ENCODE data around the gene CAB39L. TPM values are rescaled to one million over a fixed set of nuclear protein-coding genes. Genes with fewer than 3 reads are reported as not detected.
"Not testable (repeated sequence)": the region's sequence is repeated elsewhere in the genome, so short reads cannot be mapped to it uniquely, and the experiment has no call there.

The CAB39L gene
- total RNA-seq, 1 donor from 2014 or later, result 6.6 TPM

DNA sequence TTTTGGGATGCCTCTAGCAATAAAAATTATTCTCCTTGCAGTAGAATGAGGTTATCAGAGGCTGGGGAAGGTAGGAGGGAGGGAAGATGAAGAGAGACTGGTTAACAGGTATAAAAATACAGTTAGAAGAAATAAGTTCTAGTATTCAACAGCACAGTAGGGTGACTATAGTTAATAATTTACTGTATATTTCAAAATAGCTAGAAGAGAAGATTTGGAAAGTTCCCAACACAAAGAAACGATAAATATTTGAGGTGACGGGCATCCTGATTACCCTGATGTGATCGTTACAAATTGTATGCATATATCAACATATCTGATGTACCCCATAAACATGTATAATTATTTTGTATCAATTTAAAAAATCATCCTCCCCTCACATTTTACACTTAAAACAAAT lies 102.3 kb downstream of the CAB39L start:
- no peak for FAIRE-seq
- H3K27me3 ChIP-seq (ENCODE audit: control insufficient read depth, insufficient read depth, low read length), result no peaks in the 10 kb centered on the region
- DNase-seq (ENCODE audit: low read depth), result no peak
- no peaks in the 10 kb centered on the region for H3K36me3 ChIP-seq (ENCODE audit: control insufficient read depth, insufficient read depth, low read length)
- TF ChIP-seq CTCF (IDR thresholded peaks at IDR 0.05; ENCODE audit: insufficient read depth, low read length, severe bottlenecking), result no peak
- H3K4me3 ChIP-seq (ENCODE audit: low read depth, low read length), result no peak overlapping the region

DNA sequence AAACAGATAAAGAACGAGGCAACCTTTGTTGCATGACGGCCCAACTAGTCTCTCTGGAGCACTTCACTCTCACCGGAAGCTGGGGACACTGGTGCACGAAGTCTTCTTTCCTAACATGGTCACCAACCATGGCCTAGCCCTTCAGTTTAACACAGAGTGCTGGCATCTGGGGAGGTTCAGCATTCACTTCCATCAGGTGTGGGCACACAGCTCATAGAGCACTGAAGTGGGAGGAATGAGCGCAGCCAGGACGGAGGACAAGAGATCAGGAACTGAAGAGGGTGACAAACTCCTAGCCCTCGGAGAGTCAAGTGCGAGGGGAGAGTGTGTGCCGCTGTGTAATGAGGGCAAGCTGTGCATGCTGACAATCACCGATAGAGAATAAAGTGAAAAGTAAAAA lies 103.7 kb downstream of the CAB39L start:
- TF ChIP-seq CTCF (IDR thresholded peaks at IDR 0.05; ENCODE audit: insufficient read depth, low read length, severe bottlenecking), result no peak
- no peak for FAIRE-seq
- no peak for DNase-seq (ENCODE audit: low read depth)
- Histone ChIP-seq H3K36me3 (ENCODE audit: control insufficient read depth, insufficient read depth, low read length) (no peaks in the 10 kb centered on the region), H3K4me3 (ENCODE audit: low read depth, low read length) (no peak overlapping the region), H3K27me3 (ENCODE audit: control insufficient read depth, insufficient read depth, low read length) (no peaks in the 10 kb centered on the region)

GRCh38 chr13:49336655-49337054 lies 107.2 kb downstream of the CAB39L start:
- no peak for TF ChIP-seq CTCF (IDR thresholded peaks at IDR 0.05; ENCODE audit: insufficient read depth, low read length, severe bottlenecking)
- Histone ChIP-seq H3K4me3 (ENCODE audit: low read depth, low read length) (no peak overlapping the region), H3K27me3 (ENCODE audit: control insufficient read depth, insufficient read depth, low read length) (no peaks in the 10 kb centered on the region), H3K36me3 (ENCODE audit: control insufficient read depth, insufficient read depth, low read length) (no peaks in the 10 kb centered on the region)
- no peak for DNase-seq (ENCODE audit: low read depth)
- no peak for FAIRE-seq

GRCh38 chr13:49330546-49330864 lies 113.4 kb downstream of the CAB39L start:
- no peak overlapping the region for H3K4me3 ChIP-seq (ENCODE audit: low read depth, low read length)
- no peaks in the 10 kb centered on the region for H3K36me3 ChIP-seq (ENCODE audit: control insufficient read depth, insufficient read depth, low read length)
- FAIRE-seq, result no peak
- TF ChIP-seq CTCF (IDR thresholded peaks at IDR 0.05; ENCODE audit: insufficient read depth, low read length, severe bottlenecking), result no peak
- H3K27me3 ChIP-seq (ENCODE audit: control insufficient read depth, insufficient read depth, low read length), result no peaks in the 10 kb centered on the region
- no peak for DNase-seq (ENCODE audit: low read depth)

GRCh38 chr13:49329831-49330545 lies 113.9 kb downstream of the CAB39L start:
- no peak for DNase-seq (ENCODE audit: low read depth)
- TF ChIP-seq CTCF (IDR thresholded peaks at IDR 0.05; ENCODE audit: insufficient read depth, low read length, severe bottlenecking), result no peak
- Histone ChIP-seq H3K27me3 (ENCODE audit: control insufficient read depth, insufficient read depth, low read length) (no peaks in the 10 kb centered on the region), H3K36me3 (ENCODE audit: control insufficient read depth, insufficient read depth, low read length) (no peaks in the 10 kb centered on the region), H3K4me3 (ENCODE audit: low read depth, low read length) (no peak overlapping the region)
- no peak for FAIRE-seq

- FAIRE-seq; DNase-seq (ENCODE audit: low read depth); H3K4me3 ChIP-seq (ENCODE audit: low read depth, low read length); H3K27me3 ChIP-seq (ENCODE audit: control insufficient read depth, insufficient read depth, low read length); H3K36me3 ChIP-seq (ENCODE audit: control insufficient read depth, insufficient read depth, low read length): not testable (repeated sequence)
Measured at GRCh38 chr13:49327145-49327544, 116.7 kb downstream of the CAB39L start.
